Naive thymus-derived CD4-positive, alpha-beta T cell (primary cell): Measurements from ENCODE around the gene USP5. TPM values are rescaled to one million over a fixed set of nuclear protein-coding genes. Genes with fewer than 3 reads are reported as not detected.
"Not testable (repeated sequence)": the region's sequence is repeated elsewhere in the genome, so short reads cannot be mapped to it uniquely, and the experiment has no call there.

Experiments used
- ATAC-seq: fragments of 150-1000 bp; cut with Tn5 transposase; 2 replicates; pipeline ENCODE4 v1.10.0; 2021; ENCODE audit warnings: mild to moderate bottlenecking, moderate library complexity
- CTCF ChIA-PET: fragments of 350-600 bp; sonication (Branson Sonifier 250); formaldehyde crosslinking; loops from one replicate; lab custom pipeline; 2021; ENCODE audit warnings: antibody characterized with exemption; lab: Charles Lee
- POLR2A ChIA-PET: fragments of 350-600 bp; sonication (Branson Sonifier 250); formaldehyde crosslinking; loops from one replicate; lab custom pipeline; 2021; ENCODE audit warnings: antibody characterized with exemption, inconsistent platforms; lab: Charles Lee
- DNase-seq, 9 donors: peaks; one replicate each; pipeline versions ENCODE4 v3.0.0 to v3.0.0-alpha.2; 2020 to 2022; ENCODE audit warnings: mixed read lengths in 1 of 9
- H3K27ac ChIP-seq: one replicate; pipeline ENCODE4 v1.7.0; 2013; ENCODE audit warnings: mild to moderate bottlenecking, low read depth, low read length, moderate library complexity
- H3K27me3 ChIP-seq, 2 donors: one replicate each; pipeline ENCODE4 v1.7.0; 2013; ENCODE audit warnings: low read length in 2 of 2, mild to moderate bottlenecking in 2 of 2, moderate library complexity in 2 of 2; ENCODE audit not compliant: control insufficient read depth in 2 of 2, insufficient read depth in 2 of 2
- H3K36me3 ChIP-seq, 3 experiments: 1 replicate in 2 of 3; 2 replicates in 1 of 3; pipeline ENCODE4 v1.7.0; 2013; ENCODE audit warnings: low read length in 3 of 3, mild to moderate bottlenecking in 3 of 3, moderate library complexity in 1 of 3; ENCODE audit not compliant: insufficient read depth in 3 of 3, control insufficient read depth in 2 of 3
- H3K4me1 ChIP-seq, 2 donors: one replicate each; pipeline ENCODE4 v1.7.0; 2013; ENCODE audit warnings: low read length in 2 of 2, mild to moderate bottlenecking in 2 of 2, moderate library complexity in 1 of 2; ENCODE audit not compliant: control insufficient read depth in 2 of 2, insufficient read depth in 2 of 2
- H3K4me3 ChIP-seq: 2 replicates; pipeline ENCODE4 v1.7.0; 2013; ENCODE audit warnings: mild to moderate bottlenecking, low read length
- H3K9me3 ChIP-seq, 3 experiments: 1 replicate in 2 of 3; 2 replicates in 1 of 3; pipeline ENCODE4 v1.7.0; 2013; ENCODE audit warnings: low read length in 3 of 3; ENCODE audit not compliant: control insufficient read depth in 2 of 3
- H3K27ac Mint-ChIP-seq, 9 donors: one replicate each; pipeline ENCODE4 v1.8.0; 2020 to 2022; ENCODE audit warnings: mixed read lengths in 9 of 9, mild to moderate bottlenecking in 8 of 9, moderate library complexity in 5 of 9, inconsistent platforms in 2 of 9
- H3K27me3 Mint-ChIP-seq, 5 donors: one replicate each; pipeline ENCODE4 v1.8.0; 2021 to 2022; ENCODE audit warnings: mixed read lengths in 5 of 5, mild to moderate bottlenecking in 1 of 5
- H3K36me3 Mint-ChIP-seq, 5 donors: one replicate each; pipeline ENCODE4 v1.8.0; 2020 to 2022; ENCODE audit warnings: mixed read lengths in 5 of 5, mild to moderate bottlenecking in 3 of 5, inconsistent platforms in 1 of 5
- H3K4me1 Mint-ChIP-seq, 7 donors: one replicate each; pipeline ENCODE4 v1.8.0; 2020 to 2022; ENCODE audit warnings: mixed read lengths in 7 of 7, mild to moderate bottlenecking in 3 of 7, inconsistent platforms in 1 of 7
- H3K4me3 Mint-ChIP-seq, 10 donors: one replicate each; pipeline ENCODE4 v1.8.0; 2020 to 2022; ENCODE audit warnings: mild to moderate bottlenecking in 10 of 10, mixed read lengths in 10 of 10, moderate library complexity in 6 of 10, inconsistent platforms in 2 of 10
- H3K9me3 Mint-ChIP-seq, 11 donors: one replicate each; pipeline ENCODE4 v1.8.0; 2020 to 2022; ENCODE audit warnings: mixed read lengths in 11 of 11, mild to moderate bottlenecking in 4 of 11, inconsistent platforms in 1 of 11, moderate library complexity in 1 of 11
- intact Hi-C, 2 donors: fragments of 100-400 bp; cut with micrococcal nuclease; formaldehyde crosslinking; loops; one replicate each; pipeline ENCODE4 v1.15.1; 2023
- polyA plus RNA-seq, 2 donors: library from polyadenylated mRNA; unstranded; fragments of 300-500 nt; fragmentation: Illumina TruSeq; gene quantifications; one replicate each; pipeline ENCODE4 v1.2.3, GENCODE V29; 2021
- total RNA-seq, 6 experiments: library from RNA in 5 of 6; stranded (reverse) in 5 of 6; gene quantifications; 1 replicate in 5 of 6; 2 replicates in 1 of 6; pipeline ENCODE4 v1.2.3 and lab custom pipeline; 2021 to 2026

Gene USP5
- total and polyA plus RNA-seq, 7 experiments from 2014 or later = 51.9 to 134 (median 71.1) TPM

DNA sequence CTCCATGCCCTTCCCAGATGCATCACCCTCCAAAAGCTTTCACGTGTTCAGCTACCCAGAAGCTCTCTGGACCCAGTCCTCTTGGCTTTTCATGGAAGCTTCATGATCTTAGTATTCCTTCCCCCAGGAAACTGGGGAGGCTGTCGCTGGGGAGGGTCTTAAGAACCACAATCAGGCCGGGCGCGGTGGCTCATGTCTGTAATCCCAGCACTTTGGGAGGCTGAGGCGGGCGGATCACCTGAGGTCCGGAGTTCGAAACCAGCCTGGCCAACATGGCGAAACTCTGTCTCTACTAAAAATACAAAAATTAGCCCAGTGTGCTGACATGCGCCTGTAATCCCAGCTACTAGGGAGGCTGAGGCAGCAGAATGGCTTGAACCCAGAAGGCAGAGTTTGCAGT is 56.2 kb downstream of the USP5 start:
- not testable (repeated sequence) for H3K27ac Mint-ChIP-seq
- POLR2A ChIA-PET = interaction anchor here (0.7 to 1.7 kb wide), 6 partner anchors 8 to 75 kb away, joined by 3 to 5 read pairs (median 4); partner anchors contain the start of genes ATN1, C12orf57, RNU7-1 and SPSB2

DNA sequence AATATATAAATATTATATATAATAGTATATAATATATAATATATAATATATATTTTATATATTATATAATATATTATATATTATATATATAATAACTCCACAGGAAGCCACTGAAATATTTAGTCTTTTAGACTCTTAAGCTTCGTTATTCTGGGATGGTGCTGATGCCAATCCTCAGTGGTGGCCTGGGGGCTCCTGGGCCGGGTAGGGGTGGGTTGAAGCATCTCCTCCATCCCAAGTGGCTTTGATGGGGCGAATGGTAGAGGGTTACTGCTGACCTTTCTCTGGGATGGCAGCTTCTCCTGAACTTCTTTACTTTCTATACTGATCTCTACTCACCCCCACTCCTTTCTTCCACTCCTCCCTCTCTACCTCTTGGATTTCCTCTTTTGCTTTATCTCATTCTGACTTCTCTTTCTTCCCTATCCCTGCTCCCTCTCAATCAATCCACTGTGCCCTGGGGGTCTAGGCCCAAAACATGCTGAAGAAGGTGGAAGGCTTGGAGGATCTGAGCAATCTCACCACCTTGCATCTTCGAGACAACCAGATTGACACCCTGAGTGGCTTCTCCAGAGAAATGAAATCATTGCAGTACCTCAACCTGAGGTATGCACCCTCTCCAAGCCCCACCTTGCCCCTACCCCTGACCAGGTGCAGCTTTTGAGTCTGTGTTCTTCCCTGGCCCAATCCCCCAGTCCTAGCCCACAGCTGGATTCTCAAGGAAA is 57.6 kb downstream of the USP5 start:
- intact Hi-C loops = loop anchor here in 1 of 2 donors (5.0 kb wide), 1 partner anchor 43 kb away; the partner anchor contains the start of gene PTPN6
- H3K27me3 ChIP-seq = no peaks in the 10 kb centered on the region
- Mint-ChIP-seq H3K27me3 (peaks cover 0 to 4% (median 0%) of the 10 kb centered on the region in 5 donors), H3K36me3 (peaks cover 0 to 5% (median 0%) of the 10 kb centered on the region in 5 donors), H3K4me3 (no peak overlapping the region), H3K9me3 (peaks cover 0 to 3% (median 0%) of the 10 kb centered on the region in 11 donors), H3K27ac (peak overlapping the region in 1 of 9 donors; percentile 19), H3K4me1 (peaks cover 0 to 19% (median 16%) of the 10 kb centered on the region in 7 donors)
- H3K4me1 ChIP-seq = peaks cover 14 to 15% of the 10 kb centered on the region in 2 donors
- H3K9me3 ChIP-seq = no peaks in the 10 kb centered on the region
- no peak overlapping the region for H3K27ac ChIP-seq
- CTCF ChIA-PET = interaction anchor here (0.6 to 2.8 kb wide), 3 partner anchors 15 to 198 kb away, joined by 3 to 8 read pairs (median 5); no protein-coding TSS in a partner anchor
- POLR2A ChIA-PET = interaction anchor here (0.7 to 1.4 kb wide), 6 partner anchors 22 to 56 kb away, joined by 3 to 4 read pairs (median 3); partner anchors contain the start of gene SPSB2
- no peak for ATAC-seq
- no peak for DNase-seq
- H3K4me3 ChIP-seq = no peak overlapping the region
- H3K36me3 ChIP-seq = no peaks in the 10 kb centered on the region

More for the DNA sequence above, 56.2 kb downstream of the USP5 start:
- H3K4me1 ChIP-seq = peaks cover 14 to 17% of the 10 kb centered on the region in 2 donors
- H3K27ac ChIP-seq, DNase-seq, ATAC-seq, H3K27me3 ChIP-seq, H3K27me3 Mint-ChIP-seq, H3K4me3 ChIP-seq, H3K36me3 ChIP-seq, H3K9me3 ChIP-seq, intact Hi-C loops, H3K36me3 Mint-ChIP-seq, H3K4me3 Mint-ChIP-seq, H3K9me3 Mint-ChIP-seq: not testable (repeated sequence)
- CTCF ChIA-PET = interaction anchor here (0.6 to 3.6 kb wide), 4 partner anchors 14 to 875 kb away, joined by 3 to 16 read pairs (median 7); partner anchors contain the start of gene SPSB2
- peaks cover 0 to 10% (median 7%) of the 10 kb centered on the region in 7 donors for H3K4me1 Mint-ChIP-seq

DNA sequence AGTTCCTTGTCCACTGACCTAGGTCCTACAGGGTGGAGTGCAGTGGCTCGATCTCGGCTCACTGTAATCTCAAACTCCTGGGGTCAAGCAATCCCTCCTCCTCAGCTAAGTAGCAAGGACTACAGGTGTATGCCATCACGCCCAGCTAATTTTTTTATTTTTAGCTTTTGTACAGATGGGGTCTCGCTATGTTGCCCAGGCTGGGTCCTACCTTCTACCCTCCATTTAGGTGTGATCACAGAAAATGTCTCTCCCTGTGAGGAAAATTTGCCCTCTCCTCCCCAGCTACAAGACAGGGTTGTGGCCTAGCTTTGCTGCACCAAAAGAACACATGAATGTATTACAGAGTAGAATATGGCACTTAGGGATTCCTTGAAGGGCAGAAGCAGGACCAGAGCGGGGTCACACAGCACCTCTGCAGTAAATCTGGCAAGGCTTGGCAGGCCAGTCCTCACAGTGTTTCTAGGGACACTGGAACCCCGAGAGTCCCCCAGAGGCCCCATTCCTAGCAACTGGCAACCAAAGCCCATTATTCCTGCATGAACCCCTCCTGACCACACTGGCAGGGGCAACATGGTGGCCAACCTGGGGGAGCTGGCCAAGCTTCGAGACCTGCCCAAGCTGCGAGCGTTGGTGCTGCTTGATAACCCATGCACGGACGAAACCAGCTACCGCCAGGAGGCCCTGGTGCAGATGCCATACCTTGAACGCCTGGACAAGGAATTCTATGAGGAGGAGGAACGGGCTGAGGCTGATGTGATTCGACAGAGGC is 60.4 kb downstream of the USP5 start:
- DNase-seq (no peak), ATAC-seq (no peak)
- peaks cover 11 to 14% of the 10 kb centered on the region in 2 donors for H3K4me1 ChIP-seq
- Mint-ChIP-seq H3K36me3 (peaks cover 0 to 16% (median 0%) of the 10 kb centered on the region in 5 donors), H3K4me1 (peaks cover 0 to 44% (median 36%) of the 10 kb centered on the region in 7 donors), H3K27ac (peak overlapping the region; percentile 29 to 99 (median 89)), H3K27me3 (peaks cover 0 to 4% (median 0%) of the 10 kb centered on the region in 5 donors), H3K9me3 (peaks cover 0 to 3% (median 0%) of the 10 kb centered on the region in 11 donors), H3K4me3 (peak overlapping the region in 9 of 10 donors; percentile 38 to 97 (median 88))
- ChIA-PET POLR2A (interaction anchor here (0.9 to 5.7 kb wide), 10 partner anchors 8 to 52 kb away, joined by 3 to 50 read pairs (median 5); partner anchors contain the start of genes C12orf57, LRRC23, PTPN6 and RNU7-1), CTCF (interaction anchor here (0.8 to 3.1 kb wide), 4 partner anchors 12 to 43 kb away, joined by 3 to 14 read pairs (median 7); no protein-coding TSS in a partner anchor)
- H3K27me3 ChIP-seq = no peaks in the 10 kb centered on the region
- no peaks in the 10 kb centered on the region for H3K9me3 ChIP-seq
- H3K4me3 ChIP-seq = no peak overlapping the region
- H3K27ac ChIP-seq = peak overlapping the region; percentile 23
- intact Hi-C loops = loop anchor here in 1 of 2 donors (5.0 kb wide), 1 partner anchor 40 kb away; the partner anchor contains the start of gene PTPN6
- H3K36me3 ChIP-seq = peaks cover 5 to 19% (median 6%) of the 10 kb centered on the region in 3 experiments

DNA sequence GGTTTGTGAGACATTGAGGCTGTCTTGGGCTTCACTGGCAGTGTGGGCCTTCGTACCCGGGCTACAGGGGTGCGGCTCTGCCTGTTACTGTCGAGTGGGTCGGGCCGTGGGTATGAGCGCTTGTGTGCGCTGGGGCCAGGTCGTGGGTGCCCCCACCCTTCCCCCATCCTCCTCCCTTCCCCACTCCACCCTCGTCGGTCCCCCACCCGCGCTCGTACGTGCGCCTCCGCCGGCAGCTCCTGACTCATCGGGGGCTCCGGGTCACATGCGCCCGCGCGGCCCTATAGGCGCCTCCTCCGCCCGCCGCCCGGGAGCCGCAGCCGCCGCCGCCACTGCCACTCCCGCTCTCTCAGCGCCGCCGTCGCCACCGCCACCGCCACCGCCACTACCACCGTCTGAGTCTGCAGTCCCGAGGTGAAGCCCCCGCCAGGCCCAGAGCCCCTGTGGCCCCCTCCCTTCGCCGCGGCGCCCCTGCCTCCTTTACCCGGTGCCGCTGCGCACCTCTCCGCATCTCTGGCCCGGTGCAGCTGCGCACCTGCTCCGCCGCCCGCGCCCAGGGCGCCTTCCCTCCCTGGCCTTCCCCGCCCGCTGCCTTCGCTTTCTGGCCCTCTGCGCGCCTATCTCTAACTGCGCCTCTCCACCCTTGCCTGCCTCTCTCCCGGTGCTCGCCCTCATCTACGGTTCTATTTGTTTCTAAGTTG is 62.4 kb downstream of the USP5 start, which contains the start of gene ENO2:
Gene ENO2 (plus strand): TSS at position 335 of the 701 bp plus-strand sequence. CDS start 1,253 bp downstream, outside the sequence.
- ATAC-seq = peak; percentile 96
- Mint-ChIP-seq H3K9me3 (no peaks in the 10 kb centered on the region), H3K4me1 (peaks cover 0 to 53% (median 36%) of the 10 kb centered on the region in 7 donors), H3K4me3 (peak within 1 kb of the TSS; percentile 88 to 100 (median 96)), H3K27me3 (peaks cover 0 to 4% (median 0%) of the 10 kb centered on the region in 5 donors), H3K27ac (peak within 1 kb of the TSS; percentile 86 to 99 (median 93)), H3K36me3 (peaks cover 0 to 25% (median 2%) of the 10 kb centered on the region in 5 donors)
- peak within 1 kb of the TSS; percentile 86 for H3K27ac ChIP-seq
- peaks cover 5 to 31% (median 8%) of the 10 kb centered on the region in 3 experiments for H3K36me3 ChIP-seq
- peak; percentile 68 to 90 (median 81) for DNase-seq
- intact Hi-C loops = loop anchor here (1.0 to 5.0 kb wide), 11 partner anchors 10 to 104 kb away; partner anchors contain the start of genes LRRC23 (in 2 of the 2), SPSB2 (in 2 of the 2), LPCAT3 (in 1 of the 2) and PTPN6 (in 1 of the 2)
- H3K4me1 ChIP-seq = peaks cover 11 to 14% of the 10 kb centered on the region in 2 donors
- CTCF ChIA-PET = interaction anchor here (1.0 to 3.1 kb wide), 2 partner anchors 11 to 45 kb away, joined by 3 to 14 read pairs; no protein-coding TSS in a partner anchor
- H3K9me3 ChIP-seq = no peaks in the 10 kb centered on the region
- H3K27me3 ChIP-seq = no peaks in the 10 kb centered on the region
- POLR2A ChIA-PET = interaction anchor here (0.6 to 5.7 kb wide), 21 partner anchors 7 to 225 kb away, joined by 3 to 50 read pairs (median 5); partner anchors contain the start of genes C12orf57, COPS7A, LRRC23 and RNU7-1
- H3K4me3 ChIP-seq = peak within 1 kb of the TSS; percentile 79

DNA sequence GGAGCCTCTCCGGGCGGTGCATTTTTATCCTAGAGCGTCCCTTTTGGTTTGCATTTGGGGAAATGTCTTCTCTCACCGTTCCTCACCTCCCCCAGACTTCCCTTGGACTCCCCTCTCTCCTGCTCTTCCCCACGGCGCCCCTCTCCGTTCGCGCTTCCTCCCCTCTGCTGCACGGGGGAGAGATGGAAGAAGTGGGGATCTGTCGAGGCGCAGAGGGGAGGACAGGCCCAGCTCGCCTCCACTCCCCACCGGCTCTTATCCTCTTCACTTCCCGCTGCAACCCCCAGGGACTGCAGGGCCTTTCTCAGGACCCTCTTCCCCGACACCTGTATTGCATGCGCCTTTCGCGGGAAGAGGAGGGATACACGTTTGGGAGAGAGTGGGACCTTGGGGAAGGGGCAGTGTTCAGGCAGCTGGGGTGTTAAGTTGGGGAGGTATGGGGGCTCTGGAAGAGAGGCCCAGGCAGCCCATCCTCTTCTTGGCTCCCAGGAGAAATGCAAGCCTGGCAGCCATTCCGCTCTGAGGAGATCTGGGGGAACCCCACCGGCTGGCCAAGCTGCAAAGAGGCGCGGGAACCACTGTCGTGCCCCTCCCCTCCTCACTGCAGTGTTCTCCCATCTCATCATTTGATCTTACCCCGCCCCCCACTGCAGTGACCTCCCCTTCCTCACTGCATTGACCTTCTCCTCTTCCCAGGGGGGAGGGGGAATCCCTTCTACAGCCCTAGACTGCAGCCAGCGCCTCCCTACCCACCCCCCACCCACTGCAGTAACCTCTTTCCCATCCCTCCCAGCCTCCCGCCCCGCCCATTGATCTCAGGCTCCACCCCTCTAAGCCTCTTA is 63.2 kb downstream of the USP5 start:
- ATAC-seq (no peak), DNase-seq (no peak)
- Histone ChIP-seq H3K27ac (peak overlapping the region; percentile 86), H3K9me3 (no peaks in the 10 kb centered on the region), H3K36me3 (peaks cover 5 to 37% (median 11%) of the 10 kb centered on the region in 3 experiments), H3K27me3 (no peaks in the 10 kb centered on the region), H3K4me3 (peak overlapping the region; percentile 79), H3K4me1 (peaks cover 11 to 14% of the 10 kb centered on the region in 2 donors)
- Mint-ChIP-seq H3K27me3 (peaks cover 0 to 4% (median 0%) of the 10 kb centered on the region in 5 donors), H3K36me3 (peaks cover 0 to 33% (median 9%) of the 10 kb centered on the region in 5 donors), H3K4me1 (peaks cover 0 to 60% (median 36%) of the 10 kb centered on the region in 7 donors), H3K4me3 (peak overlapping the region; percentile 88 to 100 (median 96)), H3K27ac (peak overlapping the region; percentile 86 to 99 (median 91)), H3K9me3 (no peaks in the 10 kb centered on the region)
- intact Hi-C loops = loop anchor here (1.0 to 5.0 kb wide), 11 partner anchors 9 to 104 kb away; partner anchors contain the start of genes LRRC23 (in 2 of the 2), SPSB2 (in 2 of the 2), LPCAT3 (in 1 of the 2) and PTPN6 (in 1 of the 2)
- ChIA-PET POLR2A (interaction anchor here (0.6 to 5.7 kb wide), 17 partner anchors 8 to 191 kb away, joined by 3 to 50 read pairs (median 4); partner anchors contain the start of genes C12orf57, COPS7A, LRRC23 and RNU7-1), CTCF (interaction anchor here (1.0 to 3.1 kb wide), 2 partner anchors 10 to 46 kb away, joined by 3 to 14 read pairs; no protein-coding TSS in a partner anchor)
